IPS-NIHi11 (cell line): ENCODE data around the gene FAM90A1.
"Not testable (repeated sequence)": the region's sequence is repeated elsewhere in the genome, so short reads cannot be mapped to it uniquely, and the experiment has no call there.

Experiments
- DNase-seq: peaks from one replicate; pipeline ENCODE4 v3.0.0; 2012; ENCODE audit warnings: mixed read lengths, low spot score

Gene FAM90A1

GRCh38 chr12:8233300-8233855 is 6.0 kb upstream of the FAM90A1 start:
- DNase-seq: not testable (repeated sequence)

DNA sequence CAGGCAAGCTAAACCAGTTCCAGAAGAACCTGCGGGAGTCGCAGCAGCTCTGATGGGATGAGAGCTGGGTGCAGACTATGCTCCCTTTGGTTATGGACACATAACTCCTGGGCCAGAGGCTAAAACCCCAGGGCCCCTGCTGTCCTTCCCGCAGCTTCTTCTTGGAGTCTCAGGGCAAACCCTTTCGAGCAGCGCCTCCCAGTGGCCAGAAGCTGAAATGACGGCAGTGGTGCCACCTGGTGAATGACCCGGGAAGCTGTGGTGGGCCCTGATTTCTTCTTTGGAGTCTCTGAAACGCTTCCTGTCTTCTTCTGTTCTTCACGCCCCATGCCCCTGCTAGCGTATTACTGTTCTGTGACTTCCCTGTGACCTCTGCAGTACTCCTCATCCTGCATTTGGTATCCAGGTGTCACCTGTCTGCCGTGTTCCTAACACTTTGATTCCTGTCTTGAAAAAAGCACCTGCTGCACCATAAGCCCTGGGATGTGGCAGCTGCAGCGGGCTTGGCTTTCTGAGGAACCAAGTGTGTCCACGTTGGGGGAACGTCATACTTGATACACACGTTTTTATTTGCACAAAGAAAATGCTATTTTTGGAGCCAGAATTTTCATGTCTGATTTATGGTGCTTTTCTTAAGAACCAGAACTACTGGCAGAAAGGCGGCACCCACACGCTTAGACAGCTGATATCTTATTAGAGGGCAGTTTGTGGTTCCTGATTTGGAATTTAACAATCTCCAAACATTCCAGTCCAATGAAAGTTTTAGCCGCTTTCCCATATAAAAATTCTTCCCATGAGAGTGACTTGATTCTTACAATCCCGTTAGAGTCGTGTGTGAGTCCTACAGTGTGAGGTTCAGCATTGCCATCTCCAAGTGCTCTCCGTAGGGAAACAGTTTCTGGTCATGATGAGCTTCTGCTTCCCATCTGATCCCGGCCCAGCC is 4.5 kb upstream of the FAM90A1 start:
- DNase-seq: not testable (repeated sequence)

GRCh38 chr12:8231049-8231448 is 3.6 kb upstream of the FAM90A1 start:
- not testable (repeated sequence) for DNase-seq

- DNase-seq: not testable (repeated sequence)
Observed at GRCh38 chr12:8229486-8229885, 2.1 kb upstream of the FAM90A1 start.

DNA sequence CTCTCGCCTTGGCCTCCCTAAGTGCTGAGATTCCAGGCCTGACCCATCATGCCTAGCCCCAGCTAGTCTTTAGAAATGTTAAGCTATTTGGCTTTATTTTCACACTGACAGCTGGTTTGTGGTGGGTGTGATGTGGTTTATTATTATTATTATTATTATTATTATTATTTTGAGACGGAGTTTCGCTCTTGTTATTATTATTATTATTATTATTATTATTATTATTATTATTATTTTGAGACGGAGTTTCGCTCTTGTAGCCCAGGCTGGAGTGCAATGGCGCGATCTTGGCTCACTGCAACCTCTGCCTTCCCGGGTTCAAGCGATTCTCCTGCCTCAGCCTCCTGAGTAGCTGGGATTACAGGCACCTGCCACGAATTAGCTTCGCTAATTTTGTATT is 1.2 kb upstream of the FAM90A1 start:
- not testable (repeated sequence) for DNase-seq

- DNase-seq: not testable (repeated sequence)
Observed at GRCh38 chr12:8227732-8228077, 287 bp upstream of the FAM90A1 start.

- DNase-seq: no peak
Observed at GRCh38 chr12:8226355-8226754, 1.1 kb downstream of the FAM90A1 start.

GRCh38 chr12:8224782-8225181 is 2.6 kb downstream of the FAM90A1 start:
- not testable (repeated sequence) for DNase-seq

DNA sequence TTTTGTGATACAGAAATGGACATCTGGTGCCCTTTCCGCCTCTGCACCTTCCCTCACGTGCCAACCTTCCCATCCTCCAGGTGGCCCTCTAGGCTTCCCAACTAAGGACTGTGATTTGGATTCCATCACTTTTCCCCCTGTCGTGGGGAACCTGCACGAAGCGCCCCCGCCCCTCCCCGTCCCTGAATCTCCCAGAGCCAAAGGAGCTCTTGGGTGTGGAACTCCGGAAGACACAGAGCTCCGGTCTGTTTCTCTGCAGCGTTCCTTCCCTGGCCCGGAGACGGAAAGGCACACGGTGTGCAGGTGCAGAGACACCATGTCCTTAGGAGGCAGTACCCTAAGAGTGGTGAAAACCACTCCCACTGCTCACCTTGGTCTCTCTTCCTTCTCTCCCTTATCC is 3.8 kb downstream of the FAM90A1 start:
- not testable (repeated sequence) for DNase-seq

- not testable (repeated sequence) for DNase-seq
Observed at GRCh38 chr12:8222303-8222702, 5.1 kb downstream of the FAM90A1 start.

GRCh38 chr12:8221844-8222243 is 5.6 kb downstream of the FAM90A1 start:
- not testable (repeated sequence) for DNase-seq

DNA sequence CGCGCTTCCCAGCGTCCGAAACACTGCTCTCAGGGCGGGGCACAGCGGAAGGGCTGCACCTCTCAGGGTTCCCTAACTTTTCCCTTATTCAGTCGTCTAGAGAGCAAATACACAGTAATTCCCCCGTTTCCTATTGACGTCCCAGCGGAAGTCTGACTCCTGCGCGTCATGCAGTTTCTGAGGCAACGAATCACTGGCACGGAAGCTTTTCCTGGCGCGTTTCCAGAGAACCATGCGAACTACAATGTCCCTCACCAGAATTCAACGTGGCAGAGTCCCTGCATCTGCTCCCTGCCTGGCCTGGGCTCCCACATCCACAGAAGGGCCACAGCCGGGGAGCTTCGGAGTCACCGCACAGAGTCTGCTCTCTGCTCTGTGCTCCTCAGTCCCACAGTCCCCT is 6.0 kb downstream of the FAM90A1 start:
- DNase-seq: not testable (repeated sequence)

GRCh38 chr12:8218711-8219382 is 8.6 kb downstream of the FAM90A1 start:
- not testable (repeated sequence) for DNase-seq

DNA sequence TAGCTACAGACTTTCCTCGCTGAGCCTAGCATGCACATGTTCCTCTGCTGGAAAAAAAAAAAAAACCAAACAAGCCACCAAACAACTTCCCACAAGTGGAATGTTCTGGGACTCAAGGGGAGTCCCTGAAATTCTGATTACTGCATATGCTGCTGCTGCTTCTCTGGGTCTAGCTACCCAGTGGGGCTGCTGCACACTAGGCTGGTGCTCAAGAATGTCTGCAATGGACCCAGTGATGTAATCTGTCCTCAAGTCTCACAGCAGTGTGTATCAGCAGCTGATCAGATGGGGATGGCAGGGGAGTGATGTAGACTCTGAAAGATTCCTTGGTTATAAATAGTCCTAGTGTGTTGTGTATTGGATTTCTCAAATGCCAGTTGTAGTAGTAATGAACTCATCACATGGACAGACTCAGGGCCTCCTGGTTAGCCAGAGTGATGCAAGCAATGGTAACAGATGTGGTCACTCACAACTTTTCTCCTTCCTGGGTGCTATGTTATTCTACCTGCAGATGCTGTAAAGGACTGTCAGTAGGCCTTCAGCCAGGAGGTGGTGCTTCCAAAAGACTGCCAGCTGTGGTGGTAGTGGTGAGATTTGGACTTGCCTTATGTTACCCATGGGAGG is 29.6 kb downstream of the FAM90A1 start:
- DNase-seq: not testable (repeated sequence)

DNA sequence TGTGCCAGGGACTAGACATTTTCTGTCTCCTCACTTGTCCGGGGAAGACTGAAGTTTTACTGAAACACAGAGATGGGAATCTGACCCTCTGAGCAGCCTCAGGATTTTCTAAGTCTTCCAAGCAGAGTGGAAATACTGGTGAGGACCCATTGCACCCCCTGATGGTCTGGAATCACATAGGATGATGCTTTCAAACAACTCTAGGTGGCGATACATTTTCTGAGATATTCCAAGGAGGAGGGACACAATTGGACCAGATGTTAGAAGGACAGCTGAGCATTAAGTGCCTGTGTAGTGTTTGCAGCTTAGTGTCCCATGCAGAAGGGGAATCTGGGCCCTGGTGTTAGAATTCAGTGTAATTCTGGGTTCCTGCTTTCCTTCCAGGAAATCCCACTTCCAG is 39.3 kb downstream of the FAM90A1 start:
- not testable (repeated sequence) for DNase-seq

GRCh38 chr12:8184206-8184605 is 43.2 kb downstream of the FAM90A1 start:
- not testable (repeated sequence) for DNase-seq

DNA sequence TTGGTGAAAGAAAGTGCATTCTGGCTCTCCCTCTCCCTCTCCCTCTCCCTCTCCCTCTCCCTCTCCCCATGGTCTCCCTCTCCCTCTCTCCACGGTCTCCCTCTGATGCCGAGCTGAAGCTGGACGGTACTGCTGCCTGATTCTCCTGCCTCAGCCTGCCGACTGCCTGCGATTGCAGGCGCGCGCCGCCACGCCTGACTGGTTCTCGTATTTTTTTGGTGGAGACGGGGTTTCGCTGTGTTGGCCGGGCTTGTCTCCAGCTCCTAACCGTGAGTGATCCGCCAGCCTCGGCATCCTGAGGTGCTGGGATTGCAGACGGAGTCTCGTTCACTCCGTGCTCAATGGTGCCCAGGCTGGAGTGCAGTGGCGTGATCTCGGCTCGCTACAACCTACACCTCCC is 44.1 kb downstream of the FAM90A1 start:
- DNase-seq: not testable (repeated sequence)

- not testable (repeated sequence) for DNase-seq
Observed at GRCh38 chr12:8182923-8183322, 44.5 kb downstream of the FAM90A1 start.

GRCh38 chr12:8181271-8181670 is 46.1 kb downstream of the FAM90A1 start:
- not testable (repeated sequence) for DNase-seq

- DNase-seq: peak; percentile 69
Observed at GRCh38 chr12:8179989-8180585, 47.3 kb downstream of the FAM90A1 start.

DNA sequence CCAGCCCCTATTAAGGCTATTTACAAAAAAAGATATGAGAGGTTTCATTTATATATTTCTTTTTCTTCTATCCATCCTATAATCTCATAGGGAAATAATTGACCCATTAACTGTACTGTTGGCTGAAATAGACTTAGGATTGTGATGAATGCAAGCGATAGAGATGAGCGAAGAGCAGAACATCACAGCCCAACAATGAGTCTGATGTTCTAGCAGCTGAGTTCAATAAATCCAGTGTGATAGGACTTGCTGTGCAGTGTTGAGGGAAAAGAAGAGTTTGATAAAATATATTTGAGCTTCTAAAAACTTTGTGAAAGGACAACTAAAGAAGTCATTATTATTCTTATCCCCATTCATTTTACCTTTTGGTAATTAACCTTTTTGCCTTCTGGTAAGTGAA is 54.5 kb downstream of the FAM90A1 start:
- not testable (repeated sequence) for DNase-seq
